ENCODE data around the gene PCNA.

DNA sequence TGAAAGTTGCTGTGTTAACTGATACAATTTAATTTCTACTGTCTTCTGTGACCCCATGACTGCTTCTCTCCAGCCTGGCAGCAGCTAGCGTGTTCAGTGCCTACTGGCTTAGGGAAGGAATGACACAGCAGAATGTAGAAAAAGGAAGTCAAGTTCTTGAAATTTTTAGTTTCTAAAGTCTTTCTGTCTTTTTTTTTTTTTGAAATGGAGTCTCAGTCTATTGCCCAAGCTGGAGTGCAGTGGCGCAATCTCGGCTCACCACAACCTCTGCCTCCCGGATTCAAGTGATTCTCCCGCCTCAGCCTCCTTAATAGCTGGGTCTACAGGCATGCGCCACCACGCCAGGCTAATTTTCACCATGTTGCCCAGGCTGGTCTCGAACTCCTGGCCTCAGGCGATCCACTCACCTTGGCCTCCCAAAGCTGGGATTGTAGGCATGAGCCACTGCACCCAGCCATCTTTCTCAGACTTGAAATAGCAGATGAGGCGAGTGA lies 39.3 kb downstream of the PCNA start:
- TF ChIP-seq POLR2AphosphoS5 (IDR thresholded peaks at IDR 0.05; ENCODE audit: low read depth, low read length) = no peak
- TF ChIP-seq, protein P1, sequence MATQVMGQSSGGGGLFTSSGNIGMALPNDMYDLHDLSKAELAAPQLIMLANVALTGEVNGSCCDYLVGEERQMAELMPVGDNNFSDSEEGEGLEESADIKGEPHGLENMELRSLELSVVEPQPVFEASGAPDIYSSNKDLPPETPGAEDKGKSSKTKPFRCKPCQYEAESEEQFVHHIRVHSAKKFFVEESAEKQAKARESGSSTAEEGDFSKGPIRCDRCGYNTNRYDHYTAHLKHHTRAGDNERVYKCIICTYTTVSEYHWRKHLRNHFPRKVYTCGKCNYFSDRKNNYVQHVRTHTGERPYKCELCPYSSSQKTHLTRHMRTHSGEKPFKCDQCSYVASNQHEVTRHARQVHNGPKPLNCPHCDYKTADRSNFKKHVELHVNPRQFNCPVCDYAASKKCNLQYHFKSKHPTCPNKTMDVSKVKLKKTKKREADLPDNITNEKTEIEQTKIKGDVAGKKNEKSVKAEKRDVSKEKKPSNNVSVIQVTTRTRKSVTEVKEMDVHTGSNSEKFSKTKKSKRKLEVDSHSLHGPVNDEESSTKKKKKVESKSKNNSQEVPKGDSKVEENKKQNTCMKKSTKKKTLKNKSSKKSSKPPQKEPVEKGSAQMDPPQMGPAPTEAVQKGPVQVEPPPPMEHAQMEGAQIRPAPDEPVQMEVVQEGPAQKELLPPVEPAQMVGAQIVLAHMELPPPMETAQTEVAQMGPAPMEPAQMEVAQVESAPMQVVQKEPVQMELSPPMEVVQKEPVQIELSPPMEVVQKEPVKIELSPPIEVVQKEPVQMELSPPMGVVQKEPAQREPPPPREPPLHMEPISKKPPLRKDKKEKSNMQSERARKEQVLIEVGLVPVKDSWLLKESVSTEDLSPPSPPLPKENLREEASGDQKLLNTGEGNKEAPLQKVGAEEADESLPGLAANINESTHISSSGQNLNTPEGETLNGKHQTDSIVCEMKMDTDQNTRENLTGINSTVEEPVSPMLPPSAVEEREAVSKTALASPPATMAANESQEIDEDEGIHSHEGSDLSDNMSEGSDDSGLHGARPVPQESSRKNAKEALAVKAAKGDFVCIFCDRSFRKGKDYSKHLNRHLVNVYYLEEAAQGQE (IDR thresholded peaks at IDR 0.05; ENCODE audit: insufficient read depth in 1 of 2, low read depth in 2 of 2, low read length in 2 of 2) = no peak
- TF ChIP-seq TAF1 (IDR thresholded peaks at IDR 0.05; ENCODE audit: borderline replicate concordance, insufficient read depth, low read length) = no peak
- no peak for TF ChIP-seq SIN3A (IDR thresholded peaks at IDR 0.05; ENCODE audit: borderline replicate concordance, insufficient read depth, low read length)
- TF ChIP-seq FOXP2 (optimal IDR thresholded peaks at IDR 0.05; ENCODE audit: borderline replicate concordance, extremely low read depth, extremely low read length, insufficient read depth) = no peak

Data from PFSK-1 (cell line).